BLaER1 treated with 17β-estradiol and CSF1 and Interleukin-3, amounts not matched to agents 10 nM and 100 nM (cell line): Measurements from ENCODE around the gene ANKS1B.

ENCODE experiments used
- H3K27ac ChIP-seq, 11 experiments: shearing (Covaris generic); formaldehyde crosslinking; 2 replicates each; pipeline ENCODE4 v1.8.1; 2022
- H3K27me3 ChIP-seq, 11 experiments: shearing (Covaris generic); formaldehyde crosslinking; 2 replicates each; pipeline ENCODE4 v1.8.1; 2022
- H3K36me3 ChIP-seq, 11 experiments: shearing (Covaris generic); formaldehyde crosslinking; 2 replicates each; pipeline ENCODE4 v1.8.1; 2022
- H3K4me1 ChIP-seq, 10 experiments: shearing (Covaris generic); formaldehyde crosslinking; 2 replicates each; pipeline ENCODE4 v1.8.1; 2022
- H3K4me2 ChIP-seq, 11 experiments: shearing (Covaris generic); formaldehyde crosslinking; 2 replicates each; pipeline ENCODE4 v1.8.1; 2022
- H3K4me3 ChIP-seq, 10 experiments: shearing (Covaris generic); formaldehyde crosslinking; 2 replicates each; pipeline ENCODE4 v1.8.1; 2022
- H3K9ac ChIP-seq, 11 experiments: shearing (Covaris generic); formaldehyde crosslinking; 2 replicates each; pipeline ENCODE4 v1.8.1; 2022
- H3K9me3 ChIP-seq, 11 experiments: shearing (Covaris generic); formaldehyde crosslinking; replicated peaks in 1 of 11; 2 replicates each; pipeline ENCODE4 v1.8.1; 2022
- H4K20me1 ChIP-seq, 11 experiments: shearing (Covaris generic); formaldehyde crosslinking; 2 replicates each; pipeline ENCODE4 v1.8.1; 2022
- Cebpa-rat ChIP-seq, 11 experiments: shearing (Covaris generic); IDR thresholded peaks; 2 replicates each; pipeline ENCODE4 v1.8.1; 2022

Gene ANKS1B

GRCh38 chr12:98895086-98895651 lies 1089.6 kb downstream of the ANKS1B start:
- no peak overlapping the region for H3K27ac ChIP-seq
- peaks cover 0 to 26% (median 5%) of the 10 kb centered on the region in 11 experiments; a peak in 12 of 22 replicates for H3K36me3 ChIP-seq
- peak overlapping the region; percentile 37 to 70 (median 56) for H3K4me3 ChIP-seq
- H3K27me3 ChIP-seq: peaks cover 48 to 68% (median 60%) of the 10 kb centered on the region in 11 experiments
- peaks cover 0 to 7% (median 0%) of the 10 kb centered on the region in 11 experiments; a peak in 5 of 22 replicates for H3K9me3 ChIP-seq
- peaks cover 0 to 11% (median 7%) of the 10 kb centered on the region in 10 experiments; a peak in 11 of 20 replicates for H3K4me1 ChIP-seq
- no peak for TF ChIP-seq Cebpa-rat (IDR thresholded peaks at IDR 0.05)
- H3K9ac ChIP-seq: peak overlapping the region in 1 of 11 experiments; percentile 31; a peak in 2 of 22 replicates
- peak overlapping the region; percentile 69 to 95 (median 83) for H3K4me2 ChIP-seq
- peaks cover 0 to 51% (median 15%) of the 10 kb centered on the region in 11 experiments; a peak in 17 of 22 replicates for H4K20me1 ChIP-seq

- H3K9me3 ChIP-seq: peaks cover 0 to 7% (median 0%) of the 10 kb centered on the region in 11 experiments; a peak in 5 of 22 replicates
Observed at GRCh38 chr12:98894412-98895085, 1090.2 kb downstream of the ANKS1B start.

GRCh38 chr12:98893675-98894411 lies 1090.9 kb downstream of the ANKS1B start:
- H4K20me1 ChIP-seq: peaks cover 0 to 51% (median 15%) of the 10 kb centered on the region in 11 experiments; a peak in 17 of 22 replicates
- peaks cover 0 to 26% (median 5%) of the 10 kb centered on the region in 11 experiments; a peak in 12 of 22 replicates for H3K36me3 ChIP-seq
- H3K9me3 ChIP-seq: peaks cover 0 to 7% (median 0%) of the 10 kb centered on the region in 11 experiments; a peak in 5 of 22 replicates
- TF ChIP-seq Cebpa-rat (IDR thresholded peaks at IDR 0.05): no peak
- peaks cover 48 to 68% (median 60%) of the 10 kb centered on the region in 11 experiments for H3K27me3 ChIP-seq
- H3K9ac ChIP-seq: no peak overlapping the region
- peak overlapping the region in 6 of 11 experiments; percentile 37 to 95 (median 74); a peak in 8 of 22 replicates for H3K4me2 ChIP-seq
- peaks cover 0 to 11% (median 7%) of the 10 kb centered on the region in 10 experiments; a peak in 11 of 20 replicates for H3K4me1 ChIP-seq
- no peak overlapping the region for H3K27ac ChIP-seq
- H3K4me3 ChIP-seq: peak overlapping the region in 7 of 10 experiments; percentile 42 to 67 (median 57); a peak in 11 of 20 replicates

More at GRCh38 chr12:98894412-98895085, 1090.2 kb downstream of the ANKS1B start:
- H3K27me3 ChIP-seq: peaks cover 48 to 68% (median 60%) of the 10 kb centered on the region in 11 experiments
- H3K27ac ChIP-seq: no peak overlapping the region
- peaks cover 0 to 26% (median 5%) of the 10 kb centered on the region in 11 experiments; a peak in 12 of 22 replicates for H3K36me3 ChIP-seq
- peak overlapping the region; percentile 69 to 95 (median 83) for H3K4me2 ChIP-seq
- H3K4me1 ChIP-seq: peaks cover 0 to 11% (median 7%) of the 10 kb centered on the region in 10 experiments; a peak in 11 of 20 replicates
- H4K20me1 ChIP-seq: peaks cover 0 to 51% (median 15%) of the 10 kb centered on the region in 11 experiments; a peak in 17 of 22 replicates
- peak overlapping the region; percentile 37 to 70 (median 56) for H3K4me3 ChIP-seq
- H3K9ac ChIP-seq: no peak overlapping the region
- no peak for TF ChIP-seq Cebpa-rat (IDR thresholded peaks at IDR 0.05)

GRCh38 chr12:98893126-98893674 lies 1091.5 kb downstream of the ANKS1B start:
- no peak overlapping the region for H3K4me2 ChIP-seq
- peaks cover 0 to 7% (median 0%) of the 10 kb centered on the region in 11 experiments; a peak in 5 of 22 replicates for H3K9me3 ChIP-seq
- H3K27me3 ChIP-seq: peaks cover 48 to 65% (median 57%) of the 10 kb centered on the region in 11 experiments
- peaks cover 0 to 26% (median 5%) of the 10 kb centered on the region in 11 experiments; a peak in 12 of 22 replicates for H3K36me3 ChIP-seq
- H3K9ac ChIP-seq: no peak overlapping the region
- TF ChIP-seq Cebpa-rat (IDR thresholded peaks at IDR 0.05): no peak
- no peak overlapping the region for H3K27ac ChIP-seq
- no peak overlapping the region for H3K4me3 ChIP-seq
- peaks cover 0 to 51% (median 15%) of the 10 kb centered on the region in 11 experiments; a peak in 17 of 22 replicates for H4K20me1 ChIP-seq
- peaks cover 0 to 11% (median 7%) of the 10 kb centered on the region in 10 experiments; a peak in 11 of 20 replicates for H3K4me1 ChIP-seq

GRCh38 chr12:98885778-98886177 lies 1099.0 kb downstream of the ANKS1B start:
- H3K27me3 ChIP-seq: no peaks in the 10 kb centered on the region
- no peaks in the 10 kb centered on the region for H3K4me1 ChIP-seq

GRCh38 chr12:98883231-98883630 lies 1101.5 kb downstream of the ANKS1B start:
- Histone ChIP-seq H3K9me3 (no peaks in the 10 kb centered on the region), H3K9ac (no peak overlapping the region)
- TF ChIP-seq Cebpa-rat (IDR thresholded peaks at IDR 0.05): no peak

More at GRCh38 chr12:98885778-98886177, 1099.0 kb downstream of the ANKS1B start:
- TF ChIP-seq Cebpa-rat (IDR thresholded peaks at IDR 0.05): no peak
- no peaks in the 10 kb centered on the region for H3K36me3 ChIP-seq
- H3K9me3 ChIP-seq: no peaks in the 10 kb centered on the region
- no peak overlapping the region for H3K27ac ChIP-seq
- H3K4me3 ChIP-seq: no peak overlapping the region
- H3K4me2 ChIP-seq: no peak overlapping the region
- no peak overlapping the region for H3K9ac ChIP-seq
- no peaks in the 10 kb centered on the region for H4K20me1 ChIP-seq

GRCh38 chr12:98882526-98882925 lies 1102.2 kb downstream of the ANKS1B start:
- no peak for TF ChIP-seq Cebpa-rat (IDR thresholded peaks at IDR 0.05)
- no peak overlapping the region for H3K27ac ChIP-seq
- H3K9me3 ChIP-seq: no peaks in the 10 kb centered on the region
- no peaks in the 10 kb centered on the region for H3K36me3 ChIP-seq
- H3K4me1 ChIP-seq: no peaks in the 10 kb centered on the region
- no peak overlapping the region for H3K4me2 ChIP-seq
- H3K4me3 ChIP-seq: no peak overlapping the region
- no peaks in the 10 kb centered on the region for H4K20me1 ChIP-seq
- H3K27me3 ChIP-seq: no peaks in the 10 kb centered on the region
- H3K9ac ChIP-seq: no peak overlapping the region

More at GRCh38 chr12:98883231-98883630, 1101.5 kb downstream of the ANKS1B start:
- no peaks in the 10 kb centered on the region for H3K27me3 ChIP-seq
- H3K27ac ChIP-seq: no peak overlapping the region
- no peaks in the 10 kb centered on the region for H3K36me3 ChIP-seq
- H3K4me3 ChIP-seq: no peak overlapping the region
- H3K4me2 ChIP-seq: no peak overlapping the region
- no peaks in the 10 kb centered on the region for H3K4me1 ChIP-seq
- H4K20me1 ChIP-seq: no peaks in the 10 kb centered on the region

- Histone ChIP-seq H3K27me3 (no peaks in the 10 kb centered on the region), H4K20me1 (no peaks in the 10 kb centered on the region), H3K4me3 (no peak overlapping the region), H3K9me3 (no peaks in the 10 kb centered on the region), H3K4me1 (peaks cover 0 to 5% (median 0%) of the 10 kb centered on the region in 10 experiments; a peak in 3 of 20 replicates), H3K36me3 (peaks cover 0 to 25% (median 0%) of the 10 kb centered on the region in 11 experiments; a peak in 6 of 22 replicates), H3K4me2 (no peak overlapping the region), H3K27ac (no peak overlapping the region), H3K9ac (no peak overlapping the region)
- TF ChIP-seq Cebpa-rat (IDR thresholded peaks at IDR 0.05): no peak
Observed at GRCh38 chr12:98873776-98874175, 1111.0 kb downstream of the ANKS1B start.
